Stimulated activated CD4-positive, alpha-beta T cell treated with anti-CD3 and anti-CD28 coated beads, TNF-alpha, amount 100 ng/mL, for 48 hours (primary cell): ENCODE measurements around the gene ZBTB48.
A peak's percentile ranks its signal among the peaks of the same experiment; 100 is the strongest.
"Not testable (repeated sequence)": the region's sequence is repeated elsewhere in the genome, so short reads cannot be mapped to it uniquely, and the experiment has no call there.

Experiments
- DNase-seq, 3 donors: peaks; one replicate each; pipeline ENCODE4 v3.0.0-alpha.2; 2020; ENCODE audit warnings: low read depth in 3 of 3

Gene ZBTB48

GRCh38 chr1:6632588-6633514 is 53.1 kb downstream of the ZBTB48 start:
- DNase-seq: no peak

- peak in 1 of 3 donors; percentile 18 for DNase-seq
These were observed 54.7 kb downstream of the ZBTB48 start for GRCh38 chr1:6634371-6635052.

- no peak for DNase-seq
These were observed 55.5 kb downstream of the ZBTB48 start for GRCh38 chr1:6635161-6635909.

GRCh38 chr1:6635910-6636760 is 56.3 kb downstream of the ZBTB48 start:
- no peak for DNase-seq

- DNase-seq: not testable (repeated sequence)
These were observed 57.0 kb downstream of the ZBTB48 start for GRCh38 chr1:6636778-6637177.

- DNase-seq: no peak
These were observed 58.0 kb downstream of the ZBTB48 start for GRCh38 chr1:6637770-6638169.

- no peak for DNase-seq
These were observed 58.4 kb downstream of the ZBTB48 start for GRCh38 chr1:6638226-6638625.
